Measurements from ENCODE around the gene HFE. TPM values are rescaled to one million over a fixed set of nuclear protein-coding genes. Genes with fewer than 3 reads are reported as not detected.

The HFE gene
- total RNA-seq: 10 to 100 TPM; 11.1 to 11.8 TPM

GRCh38 chr6:26087284-26088115, at the start of gene HFE:
HFE (plus strand) TSS chr6:26087429; CDS start chr6:26087441, 12 bp downstream.
- TF ChIP-seq CTCF (IDR thresholded peaks at IDR 0.05): no peak
- Histone ChIP-seq H3K9me3 (no peaks in the 10 kb centered on the region), H3K36me3 (no peaks in the 10 kb centered on the region), H3K27me3 (no peaks in the 10 kb centered on the region), H3K9ac (ENCODE audit: low read depth in 2 of 2, low read length in 2 of 2) (peak within 1 kb of the TSS; percentile 80 to 92), H3K4me3 (peak within 1 kb of the TSS; percentile 51), H3K27ac (peak within 1 kb of the TSS; percentile 82), H3K4me1 (no peaks in the 10 kb centered on the region)
- intact Hi-C loops (cut with DNase I): no loop called here
- peak; percentile 73 for DNase-seq

GRCh38 chr6:26041946-26042345, 45.3 kb upstream of the HFE start:
- intact Hi-C loops (cut with DNase I): no loop called here
- no peak overlapping the region for H3K4me3 ChIP-seq
- H3K9ac ChIP-seq (ENCODE audit: low read depth in 2 of 2, low read length in 2 of 2): no peak overlapping the region
- no peaks in the 10 kb centered on the region for H3K9me3 ChIP-seq
- no peaks in the 10 kb centered on the region for H3K36me3 ChIP-seq
- DNase-seq: no peak
- H3K27me3 ChIP-seq: no peaks in the 10 kb centered on the region
- no peaks in the 10 kb centered on the region for H3K4me1 ChIP-seq
- TF ChIP-seq CTCF (IDR thresholded peaks at IDR 0.05): no peak
- H3K27ac ChIP-seq: no peak overlapping the region

- TF ChIP-seq CTCF (IDR thresholded peaks at IDR 0.05): no peak
Measured at GRCh38 chr6:26043384-26044139, 43.7 kb upstream of the HFE start.

GRCh38 chr6:26044140-26045064, 42.8 kb upstream of the HFE start:
- no peaks in the 10 kb centered on the region for H3K36me3 ChIP-seq
- peak overlapping the region; percentile 43 for H3K4me3 ChIP-seq
- intact Hi-C loops (cut with DNase I): no loop called here
- H3K27ac ChIP-seq: peak overlapping the region; percentile 90
- no peaks in the 10 kb centered on the region for H3K9me3 ChIP-seq
- no peak for TF ChIP-seq CTCF (IDR thresholded peaks at IDR 0.05)
- peak overlapping the region; percentile 77 to 87 for H3K9ac ChIP-seq (ENCODE audit: low read depth in 2 of 2, low read length in 2 of 2)
- DNase-seq: peak; percentile 49
- no peaks in the 10 kb centered on the region for H3K4me1 ChIP-seq
- no peaks in the 10 kb centered on the region for H3K27me3 ChIP-seq

More at GRCh38 chr6:26043384-26044139, 43.7 kb upstream of the HFE start:
- Histone ChIP-seq H3K27me3 (no peaks in the 10 kb centered on the region), H3K9ac (ENCODE audit: low read depth in 2 of 2, low read length in 2 of 2) (peak overlapping the region; percentile 77 to 87), H3K9me3 (no peaks in the 10 kb centered on the region), H3K4me3 (peak overlapping the region; percentile 43), H3K36me3 (no peaks in the 10 kb centered on the region), H3K4me1 (no peaks in the 10 kb centered on the region), H3K27ac (peak overlapping the region; percentile 90)
- intact Hi-C loops (cut with DNase I): no loop called here
- DNase-seq: peak; percentile 84
